Measurements from ENCODE around the gene MACC1. TPM values are rescaled to one million over a fixed set of nuclear protein-coding genes. Genes with fewer than 3 reads are reported as not detected.

MACC1 gene
- total and polyA plus RNA-seq, 2 of the 13 experiments (the other 11 are each of a cell fraction or from before 2014, with no cell fraction given) = 0.04 TPM; not detected in 1

- no peaks in the 10 kb centered on the region for H4K20me1 ChIP-seq (ENCODE audit: insufficient read depth, low read length)
- CTCF ChIA-PET (ENCODE audit: low intra/inter-chr PET ratio, low total read pairs) = no interaction called here
- H3K4me1 ChIP-seq (ENCODE audit: insufficient read depth, low read length) = peaks cover 13% of the 10 kb centered on the region
- no peak overlapping the region for H3K9ac ChIP-seq (ENCODE audit: insufficient read depth, low read depth, low read length)
- DNase-seq (ENCODE audit: low spot score) (no peak), FAIRE-seq (no peak), ATAC-seq (no peak)
- intact Hi-C loops (cut with micrococcal nuclease; ENCODE audit: unreplicated experiment) (no loop called here), in situ Hi-C loops (cut with HindIII; ENCODE audit: extremely low pct_ligation_motif_present, low pct_unique_long_range_greater_than_20kb) (no loop called here)
- no peaks in the 10 kb centered on the region for H3K79me2 ChIP-seq (ENCODE audit: insufficient read depth, low read length)
- H3K36me3 ChIP-seq (replicated peaks in 1 of 2; ENCODE audit: control insufficient read depth in 1 of 2, insufficient read depth in 2 of 2, low read length in 2 of 2) = no peaks in the 10 kb centered on the region
- no TSS peak for BruUV-seq (replicated peaks)
- no peak overlapping the region for H3K27ac ChIP-seq (ENCODE audit: extremely low read length, insufficient read depth, low read length)
- H3K9me3 ChIP-seq (ENCODE audit: low read length) = peaks cover 15% of the 10 kb centered on the region
- POLR2A ChIA-PET = no interaction called here
- no peak overlapping the region for H2AFZ ChIP-seq (ENCODE audit: low read length)
- H3K27me3 ChIP-seq (ENCODE audit: control insufficient read depth in 1 of 2, insufficient read depth in 2 of 2, low read length in 2 of 2) = no peaks in the 10 kb centered on the region
- H3K4me2 ChIP-seq (ENCODE audit: low read depth, low read length) = no peak overlapping the region
- no peak overlapping the region for H3K4me3 ChIP-seq (replicated peaks in 1 of 3; ENCODE audit: insufficient read depth in 1 of 3, low read depth in 2 of 3, low read length in 3 of 3)
- 7% methylated on average over 1 of the region's 1 CpG for WGBS (ENCODE audit: low lambda C conversion rate)
- TF ChIP-seq CBFB (CRISPR knock-in tag; IDR thresholded peaks at IDR 0.05) (no peak), ZNF383 (CRISPR knock-in tag; IDR thresholded peaks at IDR 0.05; ENCODE audit: borderline replicate concordance) (no peak), SP4 (CRISPR knock-in tag; IDR thresholded peaks at IDR 0.05) (no peak), ELF4 (CRISPR knock-in tag; IDR thresholded peaks at IDR 0.05; ENCODE audit: borderline replicate concordance) (no peak), ZNF672 (CRISPR knock-in tag; IDR thresholded peaks at IDR 0.05) (no peak), RFXANK (CRISPR knock-in tag; IDR thresholded peaks at IDR 0.05) (no peak), CSRNP1 (CRISPR knock-in tag; IDR thresholded peaks at IDR 0.05) (no peak), MED8 (CRISPR knock-in tag; IDR thresholded peaks at IDR 0.05; ENCODE audit: insufficient replicate concordance) (no peak), BATF2 (CRISPR knock-in tag; IDR thresholded peaks at IDR 0.05) (no peak), TRAFD1 (CRISPR knock-in tag; IDR thresholded peaks at IDR 0.05; ENCODE audit: borderline replicate concordance) (no peak), KLF13 (CRISPR knock-in tag; IDR thresholded peaks at IDR 0.05) (no peak), ZBTB8A (CRISPR knock-in tag; IDR thresholded peaks at IDR 0.05; ENCODE audit: borderline replicate concordance, low read depth) (no peak), ZNF33B (CRISPR knock-in tag; IDR thresholded peaks at IDR 0.05) (no peak), ARHGAP35 (CRISPR knock-in tag; IDR thresholded peaks at IDR 0.05; ENCODE audit: borderline replicate concordance) (no peak), RBM39 (IDR thresholded peaks at IDR 0.05; ENCODE audit: low read depth, low read length, poor library complexity, severe bottlenecking) (no peak), ZNF780A (CRISPR knock-in tag; IDR thresholded peaks at IDR 0.05) (no peak)
- TF ChIP-seq, protein P1, sequence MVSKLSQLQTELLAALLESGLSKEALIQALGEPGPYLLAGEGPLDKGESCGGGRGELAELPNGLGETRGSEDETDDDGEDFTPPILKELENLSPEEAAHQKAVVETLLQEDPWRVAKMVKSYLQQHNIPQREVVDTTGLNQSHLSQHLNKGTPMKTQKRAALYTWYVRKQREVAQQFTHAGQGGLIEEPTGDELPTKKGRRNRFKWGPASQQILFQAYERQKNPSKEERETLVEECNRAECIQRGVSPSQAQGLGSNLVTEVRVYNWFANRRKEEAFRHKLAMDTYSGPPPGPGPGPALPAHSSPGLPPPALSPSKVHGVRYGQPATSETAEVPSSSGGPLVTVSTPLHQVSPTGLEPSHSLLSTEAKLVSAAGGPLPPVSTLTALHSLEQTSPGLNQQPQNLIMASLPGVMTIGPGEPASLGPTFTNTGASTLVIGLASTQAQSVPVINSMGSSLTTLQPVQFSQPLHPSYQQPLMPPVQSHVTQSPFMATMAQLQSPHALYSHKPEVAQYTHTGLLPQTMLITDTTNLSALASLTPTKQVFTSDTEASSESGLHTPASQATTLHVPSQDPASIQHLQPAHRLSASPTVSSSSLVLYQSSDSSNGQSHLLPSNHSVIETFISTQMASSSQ (IDR thresholded peaks at IDR 0.05; ENCODE audit: low read depth) = no peak
- TF ChIP-seq, protein P1 (CRISPR knock-in tag; IDR thresholded peaks at IDR 0.05; ENCODE audit: borderline replicate concordance) = no peak
Observed at GRCh38 chr7:20213378-20213777, 3.8 kb downstream of the MACC1 start.
